K562 (cell line): ENCODE results near the gene ERVK3-1. TPM values are rescaled to one million over a fixed set of nuclear protein-coding genes. Genes with fewer than 3 reads are reported as not detected.

Experiments used
- AFF4 ChIP-seq: sonication (generic); formaldehyde crosslinking; IDR thresholded peaks from 2 replicates; pipeline ENCODE4 v1.8.0; 2023; ENCODE audit warnings: mild to moderate bottlenecking, missing genetic modification reagents
- ARID1B ChIP-seq: fragments of 450-650 bp; IDR thresholded peaks from 2 replicates; pipeline ENCODE4 v1.6.1; 2016; ENCODE audit warnings: antibody characterized with exemption, mild to moderate bottlenecking, inconsistent platforms
- BCOR ChIP-seq: fragments of 450-650 bp; IDR thresholded peaks from 2 replicates; pipeline ENCODE4 v1.6.1; 2016
- CHCHD3 ChIP-seq: fragments of 250-450 bp; sonication (Bioruptor Pico); IDR thresholded peaks from 2 replicates; pipeline ENCODE4 v2.1.2; 2022; ENCODE audit warnings: mild to moderate bottlenecking
- DIDO1 ChIP-seq: fragments of 450-650 bp; IDR thresholded peaks from 2 replicates; pipeline ENCODE4 v1.6.1; 2016; ENCODE audit warnings: low read depth, missing biosample characterization, missing genetic modification characterization
- MECOM ChIP-seq: fragments of 250-450 bp; sonication (Bioruptor Pico); IDR thresholded peaks from 2 replicates; pipeline ENCODE4 v1.8.0; 2022; ENCODE audit warnings: inconsistent platforms
- RBM15 ChIP-seq: fragments of 200-400 bp; formaldehyde crosslinking; IDR thresholded peaks from 2 replicates; pipeline ENCODE4 v1.6.1; 2018; ENCODE audit warnings: mild to moderate bottlenecking, low read length, moderate library complexity; ENCODE audit not compliant: insufficient read depth
- RERE ChIP-seq: sonication (generic); formaldehyde crosslinking; IDR thresholded peaks from 2 replicates; pipeline ENCODE4 v1.8.0; 2023; ENCODE audit warnings: missing genetic modification reagents, mild to moderate bottlenecking, borderline replicate concordance
- SETDB1 ChIP-seq: IDR thresholded peaks from one replicate; pipeline ENCODE4 v1.6.1; 2012; ENCODE audit warnings: low read length, control low read depth, inconsistent platforms
- STAT5B ChIP-seq: fragments of 250-450 bp; sonication (Bioruptor Pico); IDR thresholded peaks from 2 replicates; pipeline ENCODE4 v1.8.0; 2021; ENCODE audit warnings: mild to moderate bottlenecking, inconsistent platforms
- ZBTB43 ChIP-seq: sonication (generic); formaldehyde crosslinking; IDR thresholded peaks from 2 replicates; pipeline ENCODE4 v1.8.0; 2023; ENCODE audit warnings: mild to moderate bottlenecking, missing genetic modification reagents
- ZNF277 ChIP-seq: fragments of 250-450 bp; sonication (Bioruptor Pico); IDR thresholded peaks from 2 replicates; pipeline ENCODE4 v1.8.0; 2022; ENCODE audit warnings: inconsistent platforms, mild to moderate bottlenecking, moderate library complexity, borderline replicate concordance
- ZNF431 ChIP-seq: sonication (generic); formaldehyde crosslinking; IDR thresholded peaks from 2 replicates; pipeline ENCODE4 v1.8.0; 2022; ENCODE audit warnings: mild to moderate bottlenecking, missing genetic modification reagents
- ZNF561 ChIP-seq: fragments of 450-650 bp; formaldehyde crosslinking; conservative IDR thresholded peaks from 2 replicates; pipeline ENCODE4 v1.4.0; 2020; ENCODE audit warnings: mild to moderate bottlenecking, moderate library complexity
- ZNF668 ChIP-seq: fragments of 250-450 bp; sonication (Bioruptor Pico); IDR thresholded peaks from 2 replicates; pipeline ENCODE4 v1.8.0; 2022; ENCODE audit warnings: mild to moderate bottlenecking, inconsistent platforms
- ZSCAN29 ChIP-seq: fragments of 450-650 bp; IDR thresholded peaks from 2 replicates; pipeline ENCODE4 v1.6.1; 2017
- polyA plus RNA-seq, 8 experiments: library from polyadenylated mRNA; depleted of rRNA in 4 of 8; stranded (reverse) in 5 of 8; unstranded in 3 of 8; fragments of >200 nt; fragmentation: Nextera tagmentation in 2 of 8; fragmentation: Illumina TruSeq in 1 of 8; extraction: Ambion mirVana in 2 of 8; extraction: Trizol in 1 of 8; gene quantifications; 2 replicates each; pipeline versions ENCODE4 v1.2.1 to v1.2.3, GENCODE V29; 2011 to 2014; ENCODE audit warnings: inconsistent platforms in 1 of 8, missing spikeins in 1 of 8
- total RNA-seq, 7 experiments: library from RNA; depleted of rRNA in 6 of 7; stranded (reverse); fragments of >200 nt in 6 of 7; fragmentation: Illumina TruSeq in 2 of 7; extraction: Trizol in 2 of 7; gene quantifications; 2 replicates each; pipeline versions ENCODE4 v1.2.1 to v1.2.3, GENCODE V29; 2011 to 2021; ENCODE audit warnings: low replicate concordance in 1 of 7

The ERVK3-1 gene
- total and polyA plus RNA-seq, 9 of the 15 experiments (the other 6 are each of a cell fraction or from before 2014, with no cell fraction given), result 87.6 to 299 (median 119) TPM

GRCh38 chr19:58362272-58362994 lies 57.3 kb downstream of the ERVK3-1 start, which contains the start of gene ZNF497 (continued):
- no peak for TF ChIP-seq RERE (CRISPR knock-in tag)
- TF ChIP-seq SETDB1, result no peak
- TF ChIP-seq DIDO1 (tag), result peak; percentile 78; the same call in 1 of the 2 replicates
- no peak for TF ChIP-seq ZNF277 (CRISPR knock-in tag)
- TF ChIP-seq ZNF561, result no peak
- no peak for TF ChIP-seq ZSCAN29
- TF ChIP-seq AFF4 (CRISPR knock-in tag), result peak; percentile 6; the same call in 1 of the 2 replicates
- no peak for TF ChIP-seq RBM15
- no peak for TF ChIP-seq CHCHD3 (CRISPR knock-in tag)
- no peak for TF ChIP-seq ARID1B
- TF ChIP-seq BCOR, result 0 out of 2 replicates have a peak, but pooled peaks have one; percentile 67
- TF ChIP-seq ZBTB43 (CRISPR knock-in tag), result peak; percentile 48; the same call in 1 of the 2 replicates
- TF ChIP-seq ZNF668 (CRISPR knock-in tag), result no peak
- TF ChIP-seq MECOM (CRISPR knock-in tag), result no peak
- TF ChIP-seq STAT5B, result no peak
- no peak for TF ChIP-seq ZNF431 (CRISPR knock-in tag)
